Upper lobe of left lung (tissue), 6 donors: ENCODE results near the gene GFOD1. TPM values are rescaled to one million over a fixed set of nuclear protein-coding genes. Genes with fewer than 3 reads are reported as not detected.
A peak's percentile ranks its signal among the peaks of the same experiment; 100 is the strongest.

Experiments
- ATAC-seq, 2 donors: fragments of 200-7000 bp; cut with Tn5 transposase; one replicate each; pipeline ENCODE4 v1.9.1; 2022; ENCODE audit warnings: mild to moderate bottlenecking in 2 of 2, moderate library complexity in 2 of 2; ENCODE audit not compliant: low FRiP score in 2 of 2
- DNase-seq, 2 donors: peaks; one replicate each; pipeline ENCODE4 v3.0.0-alpha.2; 2019 to 2020
- H3K27ac ChIP-seq, 4 donors: fragments of 200-600 bp; sonication (generic); one replicate each; pipeline ENCODE4 v1.5.1; 2016 to 2019
- H3K27me3 ChIP-seq, 4 donors: fragments of 200-600 bp; sonication (generic); one replicate each; pipeline ENCODE4 v1.5.1; 2017 to 2019
- H3K36me3 ChIP-seq, 4 donors: fragments of 200-600 bp; sonication (generic); one replicate each; pipeline ENCODE4 v1.5.1; 2016 to 2019
- H3K4me1 ChIP-seq, 4 donors: fragments of 200-600 bp; sonication (generic); one replicate each; pipeline ENCODE4 v1.5.1; 2018 to 2019
- H3K4me3 ChIP-seq, 4 donors: fragments of 200-600 bp; sonication (generic); one replicate each; pipeline ENCODE4 v1.5.1; 2017 to 2019; ENCODE audit warnings: mild to moderate bottlenecking in 2 of 4, moderate library complexity in 1 of 4
- H3K9me3 ChIP-seq, 4 donors: fragments of 200-600 bp; sonication (generic); one replicate each; pipeline ENCODE4 v1.5.1; 2018 to 2019
- EP300 ChIP-seq, 4 donors: sonication (generic); formaldehyde crosslinking; IDR thresholded peaks; one replicate each; pipeline ENCODE4 v1.5.1; 2017; ENCODE audit warnings: antibody characterized with exemption in 4 of 4, control low read depth in 2 of 4
- POLR2A ChIP-seq, 4 donors: fragments of 450-650 bp; IDR thresholded peaks; one replicate each; pipeline ENCODE4 v1.5.1; 2016 to 2017; ENCODE audit warnings: antibody characterized with exemption in 4 of 4, mild to moderate bottlenecking in 2 of 4
- POLR2AphosphoS5 ChIP-seq, 2 donors: sonication (generic); formaldehyde crosslinking; IDR thresholded peaks; one replicate each; pipeline ENCODE4 v1.5.1; 2017; ENCODE audit warnings: antibody characterized with exemption in 2 of 2
- WGBS, 2 donors: methylation state at CpG; one replicate each; pipeline ENCODE4 v1.1.5; 2017 to 2018; 5-methylcytosine and 5-hydroxymethylcytosine counted together
- total RNA-seq, 6 donors: library from RNA; depleted of rRNA in 4 of 6; stranded (reverse); fragments of >200 nt in 4 of 6; gene quantifications; one replicate each; pipeline versions ENCODE4 v1.1.0 to v1.2.1, GENCODE V29; 2016 to 2021
- TF ChIP-seq, protein P1 (sequence below), 6 experiments: fragments of 450-650 bp in 4 of 6; fragments of 200-600 bp in 2 of 6; sonication (generic) in 2 of 6; IDR thresholded peaks; one replicate each; pipeline ENCODE4 v1.5.1; 2016 to 2019; ENCODE audit warnings: antibody characterized with exemption in 6 of 6
- donor health status: DM: no; HTN: no; CAD: no; lungs with moderate emphysema.
- donor health status: DM: no; HTN: yes; CAD: no; lungs with severe emphysema.

GFOD1 gene
- total RNA-seq, 6 donors from 2014 or later = 22.8 to 37.7 (median 25.8) TPM

DNA sequence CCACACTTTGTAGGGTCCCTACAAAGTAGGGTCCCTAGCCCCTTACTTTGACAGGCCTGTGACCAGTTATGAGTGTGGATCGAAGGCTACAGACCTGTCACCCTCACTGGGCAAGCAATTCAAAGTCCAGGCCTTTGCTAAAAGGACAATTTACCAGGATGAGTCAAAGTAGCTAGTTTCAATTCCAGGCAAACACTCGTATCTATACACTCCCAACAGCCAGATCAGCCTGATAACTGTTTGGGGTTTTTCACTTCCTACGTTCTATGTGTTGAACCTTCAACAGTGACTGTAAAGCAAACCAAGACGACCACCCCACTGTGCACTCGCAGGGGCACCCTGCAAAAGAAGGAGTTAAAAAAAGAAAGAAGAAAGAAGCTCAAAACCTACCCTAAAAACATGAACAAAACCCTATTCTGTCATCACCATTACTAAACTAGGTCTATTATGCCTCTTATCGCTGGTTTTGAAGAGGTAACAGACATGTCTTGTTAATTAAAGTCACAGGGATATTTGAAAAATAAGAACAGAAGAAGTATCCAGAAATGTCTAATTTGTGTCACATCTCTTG lies 3.2 kb downstream of the GFOD1 start:
- WGBS, 2 donors = 52 to 62% methylated on average over 6 of the region's 6 CpGs
- Histone ChIP-seq H3K27ac (peak overlapping the region; percentile 9 to 91 (median 54)), H3K9me3 (no peaks in the 10 kb centered on the region), H3K27me3 (no peaks in the 10 kb centered on the region), H3K36me3 (peaks cover 0 to 7% (median 0%) of the 10 kb centered on the region in 4 donors), H3K4me3 (peak overlapping the region in 3 of 4 donors; percentile 90 to 100 (median 95)), H3K4me1 (peaks cover 23 to 49% (median 30%) of the 10 kb centered on the region in 4 donors)
- TF ChIP-seq POLR2A (IDR thresholded peaks at IDR 0.05) = no peak
- TF ChIP-seq, protein P1, sequence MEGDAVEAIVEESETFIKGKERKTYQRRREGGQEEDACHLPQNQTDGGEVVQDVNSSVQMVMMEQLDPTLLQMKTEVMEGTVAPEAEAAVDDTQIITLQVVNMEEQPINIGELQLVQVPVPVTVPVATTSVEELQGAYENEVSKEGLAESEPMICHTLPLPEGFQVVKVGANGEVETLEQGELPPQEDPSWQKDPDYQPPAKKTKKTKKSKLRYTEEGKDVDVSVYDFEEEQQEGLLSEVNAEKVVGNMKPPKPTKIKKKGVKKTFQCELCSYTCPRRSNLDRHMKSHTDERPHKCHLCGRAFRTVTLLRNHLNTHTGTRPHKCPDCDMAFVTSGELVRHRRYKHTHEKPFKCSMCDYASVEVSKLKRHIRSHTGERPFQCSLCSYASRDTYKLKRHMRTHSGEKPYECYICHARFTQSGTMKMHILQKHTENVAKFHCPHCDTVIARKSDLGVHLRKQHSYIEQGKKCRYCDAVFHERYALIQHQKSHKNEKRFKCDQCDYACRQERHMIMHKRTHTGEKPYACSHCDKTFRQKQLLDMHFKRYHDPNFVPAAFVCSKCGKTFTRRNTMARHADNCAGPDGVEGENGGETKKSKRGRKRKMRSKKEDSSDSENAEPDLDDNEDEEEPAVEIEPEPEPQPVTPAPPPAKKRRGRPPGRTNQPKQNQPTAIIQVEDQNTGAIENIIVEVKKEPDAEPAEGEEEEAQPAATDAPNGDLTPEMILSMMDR (IDR thresholded peaks at IDR 0.05) = no peak
- TF ChIP-seq EP300 (IDR thresholded peaks at IDR 0.05) = no peak
- no peak for TF ChIP-seq POLR2AphosphoS5 (IDR thresholded peaks at IDR 0.05)
- no peak for DNase-seq
- ATAC-seq = no peak

DNA sequence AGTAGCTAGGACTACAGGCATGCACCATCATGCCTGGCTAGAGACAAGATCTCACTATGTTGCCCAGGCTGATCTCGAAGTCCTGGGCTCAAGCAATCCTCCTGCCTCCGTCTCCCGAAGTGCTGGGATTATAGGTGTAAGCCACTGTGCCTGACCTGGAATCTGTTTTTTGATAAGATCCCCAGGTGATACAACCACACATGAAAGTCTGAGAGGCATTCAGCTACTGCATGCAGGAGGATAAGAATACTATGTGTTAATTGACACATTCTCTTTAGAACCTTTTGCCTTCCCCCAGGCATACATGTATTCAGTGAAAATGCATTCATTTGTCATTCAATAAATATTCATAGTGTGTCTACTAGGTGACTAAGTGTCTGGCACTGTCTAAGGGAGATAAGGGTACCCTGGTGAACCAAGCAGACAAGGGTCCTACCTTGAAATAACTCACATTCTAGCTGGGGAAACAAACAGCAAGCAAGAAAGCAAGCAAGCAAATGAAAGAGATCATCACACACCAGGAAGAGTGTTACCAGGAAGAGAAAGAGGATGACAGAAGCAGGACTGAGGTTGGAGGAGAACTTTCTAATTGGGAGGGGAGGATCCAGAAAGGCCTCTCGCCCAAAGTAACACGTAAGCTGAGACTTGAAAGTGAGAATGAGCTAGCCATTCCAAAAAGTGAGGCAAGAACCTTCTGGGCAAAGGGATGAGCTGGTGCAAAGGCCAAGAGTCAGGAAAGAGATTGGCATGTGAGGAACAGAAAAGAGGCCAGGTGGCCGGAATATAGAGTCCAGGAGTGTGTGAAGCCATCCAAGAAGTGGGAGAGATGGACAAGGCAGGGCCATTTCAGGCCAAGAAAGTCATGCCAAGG lies 6.5 kb downstream of the GFOD1 start:
- no peak overlapping the region for H3K4me3 ChIP-seq
- peaks cover 15 to 31% (median 21%) of the 10 kb centered on the region in 4 donors for H3K4me1 ChIP-seq
- TF ChIP-seq EP300 (IDR thresholded peaks at IDR 0.05) (no peak), POLR2A (IDR thresholded peaks at IDR 0.05) (no peak), POLR2AphosphoS5 (IDR thresholded peaks at IDR 0.05) (no peak)
- TF ChIP-seq, protein P1 (IDR thresholded peaks at IDR 0.05) = no peak
- 86 to 88% methylated on average over 3 to 6 of the region's 6 CpGs for WGBS, 2 donors
- no peak for DNase-seq
- no peaks in the 10 kb centered on the region for H3K9me3 ChIP-seq
- ATAC-seq = no peak
- peaks cover 0 to 14% (median 4%) of the 10 kb centered on the region in 4 donors for H3K36me3 ChIP-seq
- H3K27me3 ChIP-seq = no peaks in the 10 kb centered on the region
- H3K27ac ChIP-seq = peak overlapping the region in 1 of 4 donors; percentile 42

DNA sequence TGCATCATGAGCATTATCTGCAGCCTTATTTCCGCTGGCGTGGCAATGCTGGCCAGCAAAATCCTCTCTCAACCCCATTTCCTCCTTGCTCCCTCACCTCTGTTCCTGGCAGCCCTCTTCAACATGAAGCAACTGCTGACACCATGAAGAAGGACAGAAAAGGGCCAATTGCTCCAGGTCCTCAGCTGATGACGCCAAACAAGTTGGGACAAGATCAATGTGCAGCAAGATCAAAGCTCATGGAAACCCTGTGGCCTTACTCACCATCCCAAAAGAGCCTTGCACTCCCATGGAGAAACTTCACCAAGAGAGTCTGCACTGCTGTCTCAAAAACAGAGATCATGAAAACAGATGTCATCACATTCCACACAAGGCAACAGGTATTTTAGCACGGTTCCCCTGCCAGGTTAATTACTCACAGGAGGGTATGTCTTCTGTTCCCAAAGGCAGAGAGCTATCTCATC lies 7.4 kb downstream of the GFOD1 start:
- H3K4me3 ChIP-seq = no peak overlapping the region
- DNase-seq (no peak), ATAC-seq (no peak)
- H3K27me3 ChIP-seq = no peaks in the 10 kb centered on the region
- H3K27ac ChIP-seq = peak overlapping the region in 1 of 4 donors; percentile 42
- H3K9me3 ChIP-seq = no peaks in the 10 kb centered on the region
- peaks cover 9 to 25% (median 20%) of the 10 kb centered on the region in 4 donors for H3K4me1 ChIP-seq
- 78 to 82% methylated on average over 4 of the region's 4 CpGs for WGBS, 2 donors
- H3K36me3 ChIP-seq = peaks cover 0 to 14% (median 4%) of the 10 kb centered on the region in 4 donors
- TF ChIP-seq POLR2A (IDR thresholded peaks at IDR 0.05) (no peak), EP300 (IDR thresholded peaks at IDR 0.05) (no peak), POLR2AphosphoS5 (IDR thresholded peaks at IDR 0.05) (no peak)
- TF ChIP-seq, protein P1 (IDR thresholded peaks at IDR 0.05) = no peak

DNA sequence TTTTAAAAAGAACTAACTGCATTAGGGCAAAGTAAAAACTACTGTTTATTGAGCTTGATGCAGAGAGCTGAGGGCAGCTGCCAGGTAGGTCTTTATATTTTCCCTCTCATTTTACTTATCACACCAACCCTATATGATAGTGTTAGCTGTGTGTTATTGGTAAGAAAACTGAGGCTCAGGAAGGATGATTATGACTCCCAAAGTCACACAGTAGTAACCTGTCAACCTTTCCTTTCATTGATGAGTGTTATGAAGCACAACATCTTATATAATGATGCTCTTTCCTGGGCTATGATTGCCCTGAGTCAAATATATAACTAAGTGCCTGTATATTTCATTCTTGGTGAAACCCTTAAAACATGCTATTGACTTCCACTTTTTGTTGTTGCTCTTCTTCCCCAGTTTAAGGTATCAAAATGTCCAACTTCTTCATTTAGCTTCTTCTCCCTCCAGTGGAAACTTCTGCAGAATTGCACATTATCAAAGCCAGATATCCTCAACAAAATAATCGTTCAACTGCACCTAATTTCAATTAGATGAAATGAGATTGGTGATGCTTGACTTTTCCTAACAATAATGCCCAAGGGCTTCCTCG lies 8.1 kb downstream of the GFOD1 start:
- TF ChIP-seq POLR2A (IDR thresholded peaks at IDR 0.05) (no peak), POLR2AphosphoS5 (IDR thresholded peaks at IDR 0.05) (no peak), EP300 (IDR thresholded peaks at IDR 0.05) (no peak)
- TF ChIP-seq, protein P1 (IDR thresholded peaks at IDR 0.05) = no peak
- H3K9me3 ChIP-seq = no peaks in the 10 kb centered on the region
- no peaks in the 10 kb centered on the region for H3K27me3 ChIP-seq
- peaks cover 0 to 14% (median 4%) of the 10 kb centered on the region in 4 donors for H3K36me3 ChIP-seq
- H3K4me1 ChIP-seq = peaks cover 9 to 24% (median 20%) of the 10 kb centered on the region in 4 donors
- WGBS, 2 donors = 78 to 92% methylated on average over 2 of the region's 2 CpGs
- no peak for DNase-seq
- no peak for ATAC-seq
- H3K27ac ChIP-seq = no peak overlapping the region
- no peak overlapping the region for H3K4me3 ChIP-seq
